ENCODE results near the gene SMARCA2. TPM values are rescaled to one million over a fixed set of nuclear protein-coding genes. Genes with fewer than 3 reads are reported as not detected.

SMARCA2 gene
- polyA plus RNA-seq, 4 donors: 96.5 to 221 (median 168) TPM

GRCh38 chr9:2163231-2163885, 148.2 kb downstream of the SMARCA2 start:
- no peak for DNase-seq (ENCODE audit: low read depth in 4 of 4, low spot score in 3 of 4)

- DNase-seq (ENCODE audit: low read depth in 4 of 4, low spot score in 3 of 4): no peak
Measured at GRCh38 chr9:2164268-2164667, 149.1 kb downstream of the SMARCA2 start.

- no peak for DNase-seq (ENCODE audit: low read depth in 4 of 4, low spot score in 3 of 4)
Measured at GRCh38 chr9:2166203-2166602, 151.1 kb downstream of the SMARCA2 start.

GRCh38 chr9:2169035-2169434, 153.9 kb downstream of the SMARCA2 start:
- no peak for DNase-seq (ENCODE audit: low read depth in 4 of 4, low spot score in 3 of 4)

- DNase-seq (ENCODE audit: low read depth in 4 of 4, low spot score in 3 of 4): no peak
Measured at GRCh38 chr9:2170722-2171121, 155.6 kb downstream of the SMARCA2 start.

GRCh38 chr9:2173170-2173569, 158.0 kb downstream of the SMARCA2 start:
- DNase-seq (ENCODE audit: low read depth in 4 of 4, low spot score in 3 of 4): no peak

GRCh38 chr9:2173861-2174260, 158.7 kb downstream of the SMARCA2 start:
- DNase-seq (ENCODE audit: low read depth in 4 of 4, low spot score in 3 of 4): no peak

- DNase-seq (ENCODE audit: low read depth in 4 of 4, low spot score in 3 of 4): no peak
Measured at GRCh38 chr9:2174306-2174705, 159.2 kb downstream of the SMARCA2 start.

- no peak for DNase-seq (ENCODE audit: low read depth in 4 of 4, low spot score in 3 of 4)
Measured at GRCh38 chr9:2174911-2175310, 159.8 kb downstream of the SMARCA2 start.

- DNase-seq (ENCODE audit: low read depth in 4 of 4, low spot score in 3 of 4): no peak
Measured at GRCh38 chr9:2177121-2177520, 162.0 kb downstream of the SMARCA2 start.

- DNase-seq (ENCODE audit: low read depth in 4 of 4, low spot score in 3 of 4): no peak
Measured at GRCh38 chr9:2178034-2178734, 163.0 kb downstream of the SMARCA2 start.

- no peak for DNase-seq (ENCODE audit: low read depth in 4 of 4, low spot score in 3 of 4)
Measured at GRCh38 chr9:2179567-2179966, 164.4 kb downstream of the SMARCA2 start.

- DNase-seq (ENCODE audit: low read depth in 4 of 4, low spot score in 3 of 4): peak in 1 of 4 donors; percentile 24
Measured at GRCh38 chr9:2180154-2180553, 165.0 kb downstream of the SMARCA2 start.

GRCh38 chr9:2180704-2181103, 165.6 kb downstream of the SMARCA2 start:
- no peak for DNase-seq (ENCODE audit: low read depth in 4 of 4, low spot score in 3 of 4)

GRCh38 chr9:2181792-2182191, 166.6 kb downstream of the SMARCA2 start:
- no peak for DNase-seq (ENCODE audit: low read depth in 4 of 4, low spot score in 3 of 4)

GRCh38 chr9:2190939-2191608, 175.9 kb downstream of the SMARCA2 start:
- DNase-seq (ENCODE audit: low read depth in 4 of 4, low spot score in 3 of 4): no peak

- no peak for DNase-seq (ENCODE audit: low read depth in 4 of 4, low spot score in 3 of 4)
Measured at GRCh38 chr9:2191609-2191972, 176.4 kb downstream of the SMARCA2 start.

- DNase-seq (ENCODE audit: low read depth in 4 of 4, low spot score in 3 of 4): no peak
Measured at GRCh38 chr9:2192356-2192979, 177.3 kb downstream of the SMARCA2 start.

- DNase-seq (ENCODE audit: low read depth in 4 of 4, low spot score in 3 of 4): no peak
Measured at GRCh38 chr9:2193552-2193951, 178.4 kb downstream of the SMARCA2 start.

- DNase-seq (ENCODE audit: low read depth in 4 of 4, low spot score in 3 of 4): no peak
Measured at GRCh38 chr9:2195211-2195610, 180.1 kb downstream of the SMARCA2 start.

GRCh38 chr9:2196757-2197156, 181.6 kb downstream of the SMARCA2 start:
- no peak for DNase-seq (ENCODE audit: low read depth in 4 of 4, low spot score in 3 of 4)

Measured in left renal pelvis (tissue), 4 donors.